ENCODE data around the gene MSI2. TPM values are rescaled to one million over a fixed set of nuclear protein-coding genes. Genes with fewer than 3 reads are reported as not detected.

Gene MSI2
- total RNA-seq, 1 donor: 23.2 TPM

DNA sequence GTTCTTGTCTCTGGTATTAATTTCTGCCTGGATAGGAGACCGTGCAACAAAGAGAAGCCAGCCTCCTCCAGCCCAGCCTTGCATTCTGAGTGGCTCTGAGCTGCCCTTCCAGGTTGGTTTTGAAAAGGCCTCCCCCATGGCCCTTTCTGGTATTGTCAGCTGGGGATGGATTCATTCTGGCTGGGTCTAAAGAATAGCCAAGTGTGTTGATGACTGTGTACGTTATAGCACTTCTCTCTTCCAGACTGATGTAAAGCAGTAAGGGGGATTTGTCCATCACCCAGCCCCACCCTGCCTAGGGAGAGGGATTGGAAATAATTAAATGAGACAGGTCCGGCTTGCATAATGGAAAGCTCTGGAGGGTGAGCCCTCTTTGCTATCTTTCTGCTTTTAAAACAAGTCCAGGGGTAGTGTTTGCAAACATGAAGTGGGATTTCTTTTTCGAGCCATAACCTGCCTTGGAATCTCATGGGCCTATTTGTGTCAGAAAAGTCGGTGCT, 146.4 kb downstream of the MSI2 start:
- Histone ChIP-seq H3K4me2 (ENCODE audit: insufficient read depth, low read length) (no peak overlapping the region), H3K4me3 (ENCODE audit: insufficient read depth, low read length) (no peak overlapping the region), H4K20me1 (ENCODE audit: insufficient read depth, low read length) (peaks cover 5% of the 10 kb centered on the region), H3K4me1 (ENCODE audit: insufficient read depth, low read length) (no peaks in the 10 kb centered on the region), H2AFZ (ENCODE audit: low read length) (no peak overlapping the region), H3K27ac (ENCODE audit: low read depth, low read length) (no peak overlapping the region), H3K79me2 (ENCODE audit: insufficient read depth, low read length) (no peaks in the 10 kb centered on the region), H3K9me3 (ENCODE audit: low read depth, low read length) (no peaks in the 10 kb centered on the region), H3K36me3 (ENCODE audit: insufficient read depth, low read length) (no peaks in the 10 kb centered on the region), H3K27me3 (ENCODE audit: insufficient read depth, low read length) (no peaks in the 10 kb centered on the region)
- DNase-seq (ENCODE audit: insufficient read length, low spot score, missing footprints): no peak
- no peak for TF ChIP-seq CTCF (IDR thresholded peaks at IDR 0.05; ENCODE audit: extremely low read depth, low read depth, low read length)

DNA sequence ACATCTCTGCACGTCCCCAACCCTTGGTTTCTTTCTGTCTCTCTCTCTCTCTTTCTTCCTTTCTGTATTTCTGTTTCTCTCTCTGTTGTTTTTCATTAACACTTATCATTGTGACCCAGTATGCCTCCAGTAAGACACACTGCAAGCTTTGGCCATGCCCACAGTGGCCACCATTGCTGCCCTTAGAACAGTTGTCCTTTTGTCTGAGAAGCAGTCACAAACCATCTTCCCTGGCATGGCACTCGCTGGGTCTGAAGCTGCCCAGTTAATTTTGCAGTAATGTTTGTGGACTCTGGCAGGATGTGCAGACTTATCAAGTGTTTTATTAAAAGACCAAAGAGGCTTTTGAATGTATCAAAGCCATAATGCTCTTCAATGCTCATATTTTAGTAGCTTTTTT, 146.9 kb downstream of the MSI2 start:
- H3K4me2 ChIP-seq (ENCODE audit: insufficient read depth, low read length): no peak overlapping the region
- no peaks in the 10 kb centered on the region for H3K9me3 ChIP-seq (ENCODE audit: low read depth, low read length)
- H3K4me1 ChIP-seq (ENCODE audit: insufficient read depth, low read length): no peaks in the 10 kb centered on the region
- no peak for DNase-seq (ENCODE audit: insufficient read length, low spot score, missing footprints)
- H3K4me3 ChIP-seq (ENCODE audit: insufficient read depth, low read length): no peak overlapping the region
- H3K79me2 ChIP-seq (ENCODE audit: insufficient read depth, low read length): no peaks in the 10 kb centered on the region
- no peaks in the 10 kb centered on the region for H3K36me3 ChIP-seq (ENCODE audit: insufficient read depth, low read length)
- TF ChIP-seq CTCF (IDR thresholded peaks at IDR 0.05; ENCODE audit: extremely low read depth, low read depth, low read length): no peak
- H3K27ac ChIP-seq (ENCODE audit: low read depth, low read length): no peak overlapping the region
- H4K20me1 ChIP-seq (ENCODE audit: insufficient read depth, low read length): peaks cover under 1% of the 10 kb centered on the region
- no peaks in the 10 kb centered on the region for H3K27me3 ChIP-seq (ENCODE audit: insufficient read depth, low read length)
- H2AFZ ChIP-seq (ENCODE audit: low read length): no peak overlapping the region

DNA sequence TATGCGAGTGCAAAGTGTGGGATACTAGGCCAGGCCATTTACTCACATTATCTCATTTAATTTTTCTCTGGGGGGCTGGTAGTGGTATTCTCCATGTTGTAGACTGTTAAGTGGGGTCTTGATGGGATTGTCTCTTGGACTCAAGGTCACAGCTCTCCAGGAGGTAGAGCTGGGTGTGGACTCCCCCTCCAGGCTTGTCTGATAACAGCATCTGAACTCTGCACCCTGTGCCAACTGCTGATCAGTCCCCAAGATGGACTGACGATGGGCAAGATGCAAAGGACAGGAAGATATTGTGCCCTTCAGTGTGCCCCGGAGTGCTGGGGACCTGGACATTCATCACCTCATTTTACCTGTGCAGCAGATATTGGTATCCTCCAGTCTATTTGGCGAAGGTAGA, 147.8 kb downstream of the MSI2 start:
- H4K20me1 ChIP-seq (ENCODE audit: insufficient read depth, low read length): no peaks in the 10 kb centered on the region
- H3K4me1 ChIP-seq (ENCODE audit: insufficient read depth, low read length): no peaks in the 10 kb centered on the region
- DNase-seq (ENCODE audit: insufficient read length, low spot score, missing footprints): no peak
- no peaks in the 10 kb centered on the region for H3K36me3 ChIP-seq (ENCODE audit: insufficient read depth, low read length)
- no peak overlapping the region for H3K4me2 ChIP-seq (ENCODE audit: insufficient read depth, low read length)
- H3K79me2 ChIP-seq (ENCODE audit: insufficient read depth, low read length): no peaks in the 10 kb centered on the region
- no peak overlapping the region for H3K4me3 ChIP-seq (ENCODE audit: insufficient read depth, low read length)
- no peaks in the 10 kb centered on the region for H3K27me3 ChIP-seq (ENCODE audit: insufficient read depth, low read length)
- no peak overlapping the region for H3K27ac ChIP-seq (ENCODE audit: low read depth, low read length)
- TF ChIP-seq CTCF (IDR thresholded peaks at IDR 0.05; ENCODE audit: extremely low read depth, low read depth, low read length): no peak
- no peak overlapping the region for H2AFZ ChIP-seq (ENCODE audit: low read length)
- H3K9me3 ChIP-seq (ENCODE audit: low read depth, low read length): no peaks in the 10 kb centered on the region

DNA sequence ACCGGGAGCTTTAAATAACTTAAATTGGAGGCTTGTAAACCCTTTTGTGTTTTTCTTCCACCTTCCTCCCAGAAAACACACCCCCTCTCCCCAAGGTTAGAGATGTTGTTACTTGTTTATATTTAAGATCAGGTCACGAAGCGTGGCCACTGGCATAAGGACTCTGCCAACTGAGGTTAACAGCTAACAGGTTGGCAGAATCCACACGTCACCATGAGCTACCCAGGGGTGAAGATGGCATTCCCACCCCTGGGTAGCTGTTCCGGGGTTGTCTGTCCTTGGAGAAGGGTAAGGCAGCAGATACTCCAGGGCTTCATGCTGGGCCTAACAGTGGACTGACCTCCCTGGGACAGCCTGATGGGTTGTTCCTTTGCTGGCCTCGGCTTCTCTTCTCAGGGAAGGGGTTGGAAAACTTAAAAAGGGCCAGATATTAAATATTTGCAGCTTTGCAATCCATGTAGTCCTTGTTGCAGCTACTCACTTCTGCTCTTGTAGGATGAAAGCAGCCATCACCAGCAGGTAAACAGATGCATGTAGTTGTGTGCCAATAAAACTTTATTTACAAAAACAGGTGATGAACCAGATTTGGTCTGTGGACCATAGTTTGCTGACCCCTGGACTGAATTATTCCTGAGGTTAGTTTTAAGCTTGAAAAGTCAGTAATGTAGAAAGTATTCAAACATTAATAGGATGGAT, 148.6 kb downstream of the MSI2 start:
- Histone ChIP-seq H3K4me3 (ENCODE audit: insufficient read depth, low read length) (no peak overlapping the region), H3K9me3 (ENCODE audit: low read depth, low read length) (no peaks in the 10 kb centered on the region), H3K27ac (ENCODE audit: low read depth, low read length) (no peak overlapping the region), H3K27me3 (ENCODE audit: insufficient read depth, low read length) (no peaks in the 10 kb centered on the region), H3K36me3 (ENCODE audit: insufficient read depth, low read length) (no peaks in the 10 kb centered on the region), H3K79me2 (ENCODE audit: insufficient read depth, low read length) (no peaks in the 10 kb centered on the region), H2AFZ (ENCODE audit: low read length) (no peak overlapping the region), H4K20me1 (ENCODE audit: insufficient read depth, low read length) (no peaks in the 10 kb centered on the region), H3K4me1 (ENCODE audit: insufficient read depth, low read length) (no peaks in the 10 kb centered on the region), H3K4me2 (ENCODE audit: insufficient read depth, low read length) (no peak overlapping the region)
- TF ChIP-seq CTCF (IDR thresholded peaks at IDR 0.05; ENCODE audit: extremely low read depth, low read depth, low read length): no peak
- DNase-seq (ENCODE audit: insufficient read length, low spot score, missing footprints): no peak
